ENCODE data around the gene PPP5C.

DNA sequence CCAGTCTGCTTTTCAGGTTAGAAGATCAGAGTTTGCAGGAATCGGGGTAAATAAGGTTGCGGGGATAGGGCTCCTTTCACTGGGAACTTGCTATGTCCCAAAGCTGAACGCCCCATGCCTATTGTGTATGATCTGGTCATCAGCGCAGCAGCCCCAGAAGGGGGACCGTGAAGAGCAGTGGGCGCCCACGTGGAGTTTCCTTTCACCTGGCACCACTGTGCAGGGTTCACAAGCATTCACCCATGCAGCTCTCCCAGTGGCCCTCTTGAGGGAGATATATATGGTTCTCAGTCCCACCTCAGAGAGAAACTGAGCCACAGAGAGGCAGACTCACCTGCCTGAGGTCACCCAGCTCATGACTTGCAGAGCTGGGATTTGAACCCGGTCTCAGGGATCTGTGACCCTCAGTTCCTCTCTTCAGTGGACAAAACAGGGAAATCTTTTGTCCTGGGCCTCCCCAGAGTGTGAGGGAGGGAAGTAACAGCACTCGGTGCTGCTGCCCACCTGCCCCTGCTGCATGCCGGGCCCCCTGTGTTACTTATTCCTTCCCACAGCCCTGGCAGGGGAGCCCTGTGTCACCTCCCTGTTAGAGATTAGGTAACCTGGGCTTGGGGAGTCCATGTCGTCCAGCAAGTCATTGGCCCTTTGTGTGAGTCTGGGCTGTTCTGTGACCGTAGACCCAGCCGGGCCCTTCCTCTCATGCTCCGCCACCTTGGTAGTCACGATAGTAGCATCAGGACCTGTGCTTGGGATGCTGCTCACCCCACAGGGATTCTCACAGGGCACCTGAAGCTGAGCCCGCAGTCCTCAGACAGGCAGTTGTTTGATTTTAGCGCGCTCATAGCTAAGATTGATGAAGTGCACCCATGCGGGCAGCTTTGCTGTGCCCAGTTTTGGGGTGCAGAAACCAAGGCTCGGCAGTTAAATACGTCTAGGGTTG, 27.9 kb downstream of the PPP5C start:
- TF ChIP-seq, protein P1, sequence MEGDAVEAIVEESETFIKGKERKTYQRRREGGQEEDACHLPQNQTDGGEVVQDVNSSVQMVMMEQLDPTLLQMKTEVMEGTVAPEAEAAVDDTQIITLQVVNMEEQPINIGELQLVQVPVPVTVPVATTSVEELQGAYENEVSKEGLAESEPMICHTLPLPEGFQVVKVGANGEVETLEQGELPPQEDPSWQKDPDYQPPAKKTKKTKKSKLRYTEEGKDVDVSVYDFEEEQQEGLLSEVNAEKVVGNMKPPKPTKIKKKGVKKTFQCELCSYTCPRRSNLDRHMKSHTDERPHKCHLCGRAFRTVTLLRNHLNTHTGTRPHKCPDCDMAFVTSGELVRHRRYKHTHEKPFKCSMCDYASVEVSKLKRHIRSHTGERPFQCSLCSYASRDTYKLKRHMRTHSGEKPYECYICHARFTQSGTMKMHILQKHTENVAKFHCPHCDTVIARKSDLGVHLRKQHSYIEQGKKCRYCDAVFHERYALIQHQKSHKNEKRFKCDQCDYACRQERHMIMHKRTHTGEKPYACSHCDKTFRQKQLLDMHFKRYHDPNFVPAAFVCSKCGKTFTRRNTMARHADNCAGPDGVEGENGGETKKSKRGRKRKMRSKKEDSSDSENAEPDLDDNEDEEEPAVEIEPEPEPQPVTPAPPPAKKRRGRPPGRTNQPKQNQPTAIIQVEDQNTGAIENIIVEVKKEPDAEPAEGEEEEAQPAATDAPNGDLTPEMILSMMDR (IDR thresholded peaks at IDR 0.05 in 2 of 3, conservative IDR thresholded peaks at IDR 0.05 in 1 of 3; ENCODE audit: borderline replicate concordance in 1 of 3, insufficient read depth in 1 of 3, low read depth in 2 of 3, low read length in 2 of 3), result no peak
- no peak for TF ChIP-seq ZNF274 (IDR thresholded peaks at IDR 0.05; ENCODE audit: low read depth, low read length)
- TF ChIP-seq, protein P2, sequence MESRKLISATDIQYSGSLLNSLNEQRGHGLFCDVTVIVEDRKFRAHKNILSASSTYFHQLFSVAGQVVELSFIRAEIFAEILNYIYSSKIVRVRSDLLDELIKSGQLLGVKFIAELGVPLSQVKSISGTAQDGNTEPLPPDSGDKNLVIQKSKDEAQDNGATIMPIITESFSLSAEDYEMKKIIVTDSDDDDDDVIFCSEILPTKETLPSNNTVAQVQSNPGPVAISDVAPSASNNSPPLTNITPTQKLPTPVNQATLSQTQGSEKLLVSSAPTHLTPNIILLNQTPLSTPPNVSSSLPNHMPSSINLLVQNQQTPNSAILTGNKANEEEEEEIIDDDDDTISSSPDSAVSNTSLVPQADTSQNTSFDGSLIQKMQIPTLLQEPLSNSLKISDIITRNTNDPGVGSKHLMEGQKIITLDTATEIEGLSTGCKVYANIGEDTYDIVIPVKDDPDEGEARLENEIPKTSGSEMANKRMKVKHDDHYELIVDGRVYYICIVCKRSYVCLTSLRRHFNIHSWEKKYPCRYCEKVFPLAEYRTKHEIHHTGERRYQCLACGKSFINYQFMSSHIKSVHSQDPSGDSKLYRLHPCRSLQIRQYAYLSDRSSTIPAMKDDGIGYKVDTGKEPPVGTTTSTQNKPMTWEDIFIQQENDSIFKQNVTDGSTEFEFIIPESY (IDR thresholded peaks at IDR 0.05; ENCODE audit: extremely low read depth, insufficient replicate concordance, low read length), result no peak
- TF ChIP-seq, protein P3, sequence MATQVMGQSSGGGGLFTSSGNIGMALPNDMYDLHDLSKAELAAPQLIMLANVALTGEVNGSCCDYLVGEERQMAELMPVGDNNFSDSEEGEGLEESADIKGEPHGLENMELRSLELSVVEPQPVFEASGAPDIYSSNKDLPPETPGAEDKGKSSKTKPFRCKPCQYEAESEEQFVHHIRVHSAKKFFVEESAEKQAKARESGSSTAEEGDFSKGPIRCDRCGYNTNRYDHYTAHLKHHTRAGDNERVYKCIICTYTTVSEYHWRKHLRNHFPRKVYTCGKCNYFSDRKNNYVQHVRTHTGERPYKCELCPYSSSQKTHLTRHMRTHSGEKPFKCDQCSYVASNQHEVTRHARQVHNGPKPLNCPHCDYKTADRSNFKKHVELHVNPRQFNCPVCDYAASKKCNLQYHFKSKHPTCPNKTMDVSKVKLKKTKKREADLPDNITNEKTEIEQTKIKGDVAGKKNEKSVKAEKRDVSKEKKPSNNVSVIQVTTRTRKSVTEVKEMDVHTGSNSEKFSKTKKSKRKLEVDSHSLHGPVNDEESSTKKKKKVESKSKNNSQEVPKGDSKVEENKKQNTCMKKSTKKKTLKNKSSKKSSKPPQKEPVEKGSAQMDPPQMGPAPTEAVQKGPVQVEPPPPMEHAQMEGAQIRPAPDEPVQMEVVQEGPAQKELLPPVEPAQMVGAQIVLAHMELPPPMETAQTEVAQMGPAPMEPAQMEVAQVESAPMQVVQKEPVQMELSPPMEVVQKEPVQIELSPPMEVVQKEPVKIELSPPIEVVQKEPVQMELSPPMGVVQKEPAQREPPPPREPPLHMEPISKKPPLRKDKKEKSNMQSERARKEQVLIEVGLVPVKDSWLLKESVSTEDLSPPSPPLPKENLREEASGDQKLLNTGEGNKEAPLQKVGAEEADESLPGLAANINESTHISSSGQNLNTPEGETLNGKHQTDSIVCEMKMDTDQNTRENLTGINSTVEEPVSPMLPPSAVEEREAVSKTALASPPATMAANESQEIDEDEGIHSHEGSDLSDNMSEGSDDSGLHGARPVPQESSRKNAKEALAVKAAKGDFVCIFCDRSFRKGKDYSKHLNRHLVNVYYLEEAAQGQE (IDR thresholded peaks at IDR 0.05; ENCODE audit: low read depth), result no peak
- TF ChIP-seq POLR2A (IDR thresholded peaks at IDR 0.05; ENCODE audit: borderline replicate concordance, extremely low read depth, insufficient read depth, insufficient read length), result no peak
- no peak for TF ChIP-seq CBX3 (IDR thresholded peaks at IDR 0.05; ENCODE audit: low read depth)
- TF ChIP-seq CEBPB (IDR thresholded peaks at IDR 0.05; ENCODE audit: low read depth), result no peak
- TF ChIP-seq SRF (IDR thresholded peaks at IDR 0.05; ENCODE audit: low read depth), result no peak
- no peak for TF ChIP-seq EZH2phosphoT487 (IDR thresholded peaks at IDR 0.05; ENCODE audit: borderline replicate concordance)

All from HCT116 (cell line).